CD14-positive monocyte (primary cell): ENCODE results near the gene LHX3. TPM values are rescaled to one million over a fixed set of nuclear protein-coding genes. Genes with fewer than 3 reads are reported as not detected.

Experiments
- DNase-seq, 3 donors: peaks; one replicate each; pipeline ENCODE4 v3.0.0-alpha.2; 2011 to 2022
- H2AFZ ChIP-seq: 2 replicates; pipeline ENCODE4 v1.6.0; 2012; ENCODE audit warnings: mild to moderate bottlenecking, low read depth, low read length, inconsistent platforms; ENCODE audit not compliant: insufficient read depth, poor library complexity, severe bottlenecking
- H3K27ac ChIP-seq, 2 donors: 1 replicate in 1 of 2; 2 replicates in 1 of 2; pipeline ENCODE4 v1.5.1; 2012 to 2013; ENCODE audit warnings: low read length in 2 of 2, control low read depth in 1 of 2, inconsistent platforms in 1 of 2, low read depth in 1 of 2, mild to moderate bottlenecking in 1 of 2
- H3K27me3 ChIP-seq, 2 donors: one replicate each; pipeline versions ENCODE4 v1.6.0 to v1.6.1; 2011 to 2013; ENCODE audit warnings: low read length in 2 of 2; ENCODE audit not compliant: control insufficient read depth in 2 of 2, insufficient read depth in 2 of 2
- H3K36me3 ChIP-seq, 2 donors: replicated peaks in 1 of 2; 1 replicate in 1 of 2; 2 replicates in 1 of 2; pipeline versions ENCODE4 v1.5.1 to v1.6.1; 2012 to 2013; ENCODE audit warnings: low read length in 2 of 2, control low read depth in 1 of 2, inconsistent platforms in 1 of 2, mild to moderate bottlenecking in 1 of 2; ENCODE audit not compliant: insufficient read depth in 2 of 2, control insufficient read depth in 1 of 2
- H3K4me1 ChIP-seq, 2 donors: 1 replicate in 1 of 2; 2 replicates in 1 of 2; pipeline versions ENCODE4 v1.5.1 to v1.6.1; 2012 to 2013; ENCODE audit warnings: low read length in 2 of 2, control low read depth in 1 of 2, inconsistent platforms in 1 of 2, mild to moderate bottlenecking in 1 of 2, moderate library complexity in 1 of 2; ENCODE audit not compliant: insufficient read depth in 2 of 2, control insufficient read depth in 1 of 2
- H3K4me2 ChIP-seq: replicated peaks from 2 replicates; pipeline ENCODE3; 2012; ENCODE audit warnings: low read length, moderate library complexity, mild to moderate bottlenecking; ENCODE audit not compliant: poor library complexity, severe bottlenecking; ENCODE audit errors: extremely low read depth
- H3K4me3 ChIP-seq, 3 experiments: fragments of 200-600 bp in 1 of 3; sonication (generic) in 1 of 3; replicated peaks in 1 of 3; 1 replicate in 2 of 3; 2 replicates in 1 of 3; pipeline ENCODE4 v1.5.1; 2011 to 2013; ENCODE audit warnings: low read length in 3 of 3, mild to moderate bottlenecking in 3 of 3, control low read depth in 2 of 3, low read depth in 2 of 3, inconsistent platforms in 1 of 3, moderate library complexity in 1 of 3
- H3K79me2 ChIP-seq: 2 replicates; pipeline ENCODE4 v1.6.0; 2012; ENCODE audit warnings: mild to moderate bottlenecking, control low read depth, inconsistent platforms, low read length, moderate library complexity; ENCODE audit not compliant: insufficient read depth
- H3K9ac ChIP-seq: 2 replicates; pipeline ENCODE4 v1.6.0; 2017; ENCODE audit warnings: low read length, mild to moderate bottlenecking; ENCODE audit not compliant: insufficient read depth, poor library complexity, severe bottlenecking
- H3K9me3 ChIP-seq, 2 donors: replicated peaks in 1 of 2; 1 replicate in 1 of 2; 2 replicates in 1 of 2; pipeline versions ENCODE4 v1.5.1 to v1.6.1; 2012 to 2013; ENCODE audit warnings: low read length in 2 of 2, control low read depth in 1 of 2; ENCODE audit not compliant: control insufficient read depth in 1 of 2, insufficient read depth in 1 of 2
- H4K20me1 ChIP-seq: 2 replicates; pipeline ENCODE4 v1.6.0; 2012; ENCODE audit warnings: mild to moderate bottlenecking, low read length, control low read depth, moderate library complexity; ENCODE audit not compliant: insufficient read depth
- H3K27ac Mint-ChIP-seq, 7 donors: one replicate each; pipeline ENCODE4 v1.8.0; 2020; ENCODE audit warnings: mild to moderate bottlenecking in 7 of 7, mixed read lengths in 7 of 7, moderate library complexity in 6 of 7, inconsistent platforms in 2 of 7
- H3K27me3 Mint-ChIP-seq, 3 donors: one replicate each; pipeline ENCODE4 v1.8.0; 2021 to 2022; ENCODE audit warnings: low read depth in 3 of 3, mild to moderate bottlenecking in 3 of 3, mixed read lengths in 3 of 3, moderate library complexity in 3 of 3, inconsistent platforms in 1 of 3
- H3K36me3 Mint-ChIP-seq, 2 donors: one replicate each; pipeline ENCODE4 v1.8.0; 2020; ENCODE audit warnings: mixed read lengths in 2 of 2, inconsistent platforms in 1 of 2, mild to moderate bottlenecking in 1 of 2
- H3K4me1 Mint-ChIP-seq: one replicate; pipeline ENCODE4 v1.8.0; 2020; ENCODE audit warnings: mild to moderate bottlenecking, mixed read lengths
- H3K4me3 Mint-ChIP-seq, 2 donors: one replicate each; pipeline ENCODE4 v1.8.0; 2020; ENCODE audit warnings: mild to moderate bottlenecking in 2 of 2, mixed read lengths in 2 of 2, moderate library complexity in 1 of 2
- H3K9me3 Mint-ChIP-seq, 7 donors: one replicate each; pipeline ENCODE4 v1.8.0; 2020 to 2022; ENCODE audit warnings: mixed read lengths in 7 of 7, mild to moderate bottlenecking in 6 of 7, moderate library complexity in 6 of 7, inconsistent platforms in 2 of 7
- CTCF ChIP-seq: fragments of 200-600 bp; IDR thresholded peaks from one replicate; pipeline ENCODE4 v1.8.0; 2022; ENCODE audit warnings: antibody characterized with exemption, mild to moderate bottlenecking
- WGBS: methylation state at CpG from one replicate; pipeline ENCODE4 v1.1.5; 2013; ENCODE audit warnings: missing lambda C conversion rate; ENCODE audit not compliant: insufficient coverage; 5-methylcytosine and 5-hydroxymethylcytosine counted together
- intact Hi-C, 2 donors: fragments of 100-400 bp; cut with micrococcal nuclease; formaldehyde crosslinking; loops; one replicate each; pipeline versions ENCODE4 v1.15.0 to v1.15.1; 2023
- polyA plus RNA-seq, 3 donors: library from polyadenylated mRNA; depleted of rRNA in 1 of 3; unstranded in 2 of 3; stranded (reverse) in 1 of 3; fragments of 300-500 nt in 2 of 3; fragments of >200 nt in 1 of 3; fragmentation: Illumina TruSeq in 2 of 3; gene quantifications; 1 replicate in 2 of 3; 2 replicates in 1 of 3; pipeline ENCODE4 v1.2.3, GENCODE V29; 2012 to 2021

Gene LHX3
- polyA plus RNA-seq, 3 donors: not detected

DNA sequence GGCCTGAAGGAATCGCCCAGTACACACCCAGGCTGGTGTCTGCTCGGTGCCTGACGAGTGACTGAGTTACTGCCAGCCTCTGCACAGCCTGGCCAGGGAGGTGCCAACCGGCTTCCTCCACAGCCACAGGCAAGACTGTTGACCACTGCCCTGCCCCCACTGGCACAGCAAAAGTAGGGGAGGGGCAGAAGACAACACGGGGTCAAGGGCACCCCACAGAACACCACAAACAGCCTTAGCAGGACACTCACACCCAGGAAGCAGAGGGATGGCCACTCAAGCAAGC, 722 bp upstream of the LHX3 start:
- no peak overlapping the region for H3K4me3 ChIP-seq
- WGBS: 92% methylated on average over 4 of the region's 5 CpGs
- no peak for TF ChIP-seq CTCF
- Mint-ChIP-seq H3K9me3 (peaks cover 0 to 3% (median 0%) of the 10 kb centered on the region in 7 donors), H3K4me1 (peaks cover 6% of the 10 kb centered on the region), H3K27me3 (peaks cover 34 to 57% (median 37%) of the 10 kb centered on the region in 3 donors), H3K36me3 (peaks cover 17 to 21% of the 10 kb centered on the region in 2 donors), H3K27ac (no peak overlapping the region), H3K4me3 (no peak overlapping the region)
- H3K9ac ChIP-seq: no peak overlapping the region
- intact Hi-C loops: no loop called here
- no peak overlapping the region for H2AFZ ChIP-seq
- H3K36me3 ChIP-seq: peaks cover 6% of the 10 kb centered on the region in 2 donors
- no peak overlapping the region for H3K27ac ChIP-seq
- H3K4me2 ChIP-seq: no peak overlapping the region
- no peaks in the 10 kb centered on the region for H4K20me1 ChIP-seq
- H3K9me3 ChIP-seq: peaks cover 0 to 20% of the 10 kb centered on the region in 2 donors
- no peak for DNase-seq
- no peaks in the 10 kb centered on the region for H3K4me1 ChIP-seq
- H3K79me2 ChIP-seq: no peaks in the 10 kb centered on the region
- H3K27me3 ChIP-seq: peaks cover 20 to 41% of the 10 kb centered on the region in 2 donors

DNA sequence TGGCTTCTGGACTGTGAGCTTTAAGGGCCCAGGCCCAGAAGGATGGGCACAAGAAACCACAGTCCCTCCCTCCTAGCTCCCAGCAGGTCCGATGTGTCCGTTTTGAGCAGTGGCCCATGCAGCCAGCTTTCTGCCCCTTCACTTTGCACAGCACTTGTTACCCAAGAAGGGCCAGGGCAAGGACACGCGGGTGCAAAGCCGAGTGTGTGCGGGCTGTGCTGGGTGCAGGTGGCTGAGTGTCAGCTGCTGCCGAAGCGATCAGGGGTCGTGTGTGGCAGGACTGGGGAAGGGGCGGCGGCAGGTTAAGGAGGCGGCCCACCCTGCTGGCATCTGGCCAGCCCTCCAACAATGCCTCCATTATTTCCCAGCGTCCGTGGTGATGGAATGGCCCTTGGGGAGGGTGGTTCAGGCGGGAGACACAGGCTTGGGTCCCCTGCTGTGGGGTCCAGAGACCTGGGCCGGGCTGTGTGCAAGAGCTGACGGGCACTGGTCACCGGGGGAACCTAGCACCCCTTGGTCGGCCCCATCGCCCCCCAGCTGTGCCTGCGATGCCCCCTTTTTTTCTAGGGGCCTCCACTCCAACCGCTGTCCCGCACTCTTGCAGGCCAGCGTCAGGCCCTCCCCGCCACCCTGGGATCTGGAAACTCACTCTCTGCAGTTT, 653 bp downstream of the LHX3 start:
- Mint-ChIP-seq H3K27me3 (peaks cover 42 to 71% (median 50%) of the 10 kb centered on the region in 3 donors), H3K27ac (no peak overlapping the region), H3K4me1 (peaks cover 6% of the 10 kb centered on the region), H3K9me3 (peaks cover 0 to 3% (median 0%) of the 10 kb centered on the region in 7 donors), H3K36me3 (peaks cover 12 to 16% of the 10 kb centered on the region in 2 donors), H3K4me3 (peak overlapping the region in 1 of 2 donors; percentile 70)
- no peak for TF ChIP-seq CTCF
- Histone ChIP-seq H3K27me3 (peaks cover 27 to 53% of the 10 kb centered on the region in 2 donors), H3K4me2 (no peak overlapping the region), H3K4me1 (no peaks in the 10 kb centered on the region), H3K9me3 (peaks cover 0 to 30% of the 10 kb centered on the region in 2 donors), H3K36me3 (peaks cover 6% of the 10 kb centered on the region in 2 donors), H2AFZ (no peak overlapping the region), H3K27ac (no peak overlapping the region), H3K79me2 (no peaks in the 10 kb centered on the region), H3K9ac (no peak overlapping the region), H4K20me1 (no peaks in the 10 kb centered on the region), H3K4me3 (no peak overlapping the region)
- intact Hi-C loops: no loop called here
- 64% methylated on average over 20 of the region's 25 CpGs for WGBS
- no peak for DNase-seq
